DMS153 treated with DMSO at 0.1 percent for 48 hours (cell line): ENCODE data around the gene SH3GL1.
"Not testable (repeated sequence)": the region's sequence is repeated elsewhere in the genome, so short reads cannot be mapped to it uniquely, and the experiment has no call there.

Source experiments
- DNase-seq: peaks from one replicate; lab custom pipeline; 2025; ENCODE audit not compliant: unreplicated experiment; lab: John Stamatoyannopoulos, UW

SH3GL1 gene

DNA sequence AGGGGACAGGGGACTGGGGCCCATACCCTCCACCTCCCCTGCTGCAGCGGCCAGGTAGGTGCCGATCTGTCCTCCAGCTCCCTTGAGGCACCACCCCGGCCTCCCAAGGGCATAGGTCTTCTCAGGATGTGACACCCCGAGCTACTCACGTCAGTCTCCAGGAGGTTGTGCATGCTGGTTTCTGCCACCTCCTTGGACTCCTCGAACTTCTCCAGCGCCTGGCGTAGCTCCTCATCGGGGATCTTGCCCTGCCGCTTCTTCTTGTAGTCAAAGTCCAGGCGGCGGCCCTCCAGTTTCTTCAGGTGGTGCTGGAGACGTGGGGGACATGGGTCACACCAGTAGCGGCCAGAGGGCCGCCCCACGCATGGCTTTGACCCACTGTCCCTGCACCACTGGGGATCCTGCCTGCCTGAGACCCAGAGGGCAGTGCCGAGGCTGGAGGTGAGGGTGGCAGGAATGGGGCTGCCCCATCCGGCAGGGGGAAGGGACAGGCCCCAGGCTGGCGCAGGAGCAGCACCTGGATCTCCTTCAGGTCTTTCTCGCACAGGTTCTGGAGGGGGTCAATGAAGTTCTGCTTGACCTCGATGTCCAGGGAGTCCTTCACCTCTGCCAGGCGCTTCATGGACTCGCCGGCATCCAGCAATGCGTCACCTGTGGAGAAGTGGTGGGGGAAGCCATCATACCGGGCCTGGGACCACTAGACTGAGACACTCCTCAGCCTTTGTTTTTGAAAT lies 36.6 kb downstream of the SH3GL1 start:
- DNase-seq: no peak

DNA sequence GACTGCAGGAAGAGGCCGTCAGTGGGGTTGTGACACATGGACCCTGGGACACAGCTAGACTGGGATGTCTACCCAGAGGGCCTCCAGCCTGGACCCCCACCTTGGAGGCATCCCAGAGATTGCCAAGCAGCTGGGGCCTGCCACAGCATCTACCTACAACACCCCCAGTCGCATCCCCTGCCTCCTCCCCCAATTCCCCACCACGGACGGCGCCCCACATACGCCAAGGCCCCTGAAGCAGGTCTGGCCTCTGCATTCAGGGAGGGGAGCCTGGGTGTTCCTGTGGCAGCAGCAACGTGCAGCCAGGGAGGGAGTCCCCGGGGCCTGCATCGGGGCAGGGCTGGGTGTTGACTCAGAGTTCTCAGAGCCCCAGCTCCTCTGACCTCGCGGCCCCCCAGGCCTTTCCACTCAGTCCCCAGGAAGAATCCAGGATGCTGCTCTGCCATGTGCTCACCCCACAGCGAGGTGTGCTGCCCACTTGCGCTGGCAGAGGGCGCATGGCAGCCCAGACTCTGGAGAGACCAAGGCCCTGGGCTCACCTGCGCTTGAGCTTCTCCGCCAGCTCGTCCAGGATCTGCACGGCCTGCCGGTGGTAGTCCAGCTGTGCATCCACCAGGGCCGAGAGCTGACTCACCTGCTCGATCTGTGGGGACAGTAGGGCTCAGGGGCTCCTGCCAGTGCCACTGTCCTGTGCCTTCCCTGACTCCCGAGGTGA lies 37.4 kb downstream of the SH3GL1 start:
- DNase-seq: no peak

DNA sequence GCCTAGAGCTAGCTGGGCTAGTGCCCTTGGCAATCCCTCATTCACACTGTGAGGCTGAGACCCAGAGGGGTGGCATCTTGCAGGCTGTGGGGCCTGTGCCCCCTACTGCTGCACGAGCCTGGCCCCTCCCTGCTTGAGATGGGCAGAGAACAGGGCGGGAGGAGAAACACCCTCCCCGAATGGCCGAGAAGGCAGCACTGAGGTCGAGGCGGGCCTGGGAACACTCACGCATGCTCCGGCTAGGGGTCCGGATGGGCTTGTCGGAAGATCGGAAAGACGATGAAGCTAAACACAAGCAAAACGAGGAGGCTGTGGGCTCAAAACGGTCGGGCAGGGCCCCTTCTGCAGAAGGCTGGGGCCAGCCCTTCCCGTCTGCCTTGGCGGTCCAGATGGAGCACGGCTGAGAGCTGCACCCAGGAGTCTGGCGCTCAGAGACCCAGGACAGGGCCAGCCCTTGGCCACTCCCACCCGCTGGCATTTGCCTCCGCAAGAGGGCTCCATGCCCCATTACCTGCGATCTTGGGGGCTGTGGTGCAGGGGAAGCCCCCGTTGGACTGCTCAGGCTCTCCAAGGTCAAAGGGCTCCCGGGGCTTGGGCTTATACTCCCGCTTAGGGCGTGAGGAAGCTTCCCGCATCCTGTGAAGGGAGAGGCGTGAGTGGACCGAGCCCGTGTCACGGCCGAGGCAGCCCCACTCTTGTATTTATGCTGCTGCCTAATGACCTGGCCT lies 38.1 kb downstream of the SH3GL1 start:
- DNase-seq: no peak

DNA sequence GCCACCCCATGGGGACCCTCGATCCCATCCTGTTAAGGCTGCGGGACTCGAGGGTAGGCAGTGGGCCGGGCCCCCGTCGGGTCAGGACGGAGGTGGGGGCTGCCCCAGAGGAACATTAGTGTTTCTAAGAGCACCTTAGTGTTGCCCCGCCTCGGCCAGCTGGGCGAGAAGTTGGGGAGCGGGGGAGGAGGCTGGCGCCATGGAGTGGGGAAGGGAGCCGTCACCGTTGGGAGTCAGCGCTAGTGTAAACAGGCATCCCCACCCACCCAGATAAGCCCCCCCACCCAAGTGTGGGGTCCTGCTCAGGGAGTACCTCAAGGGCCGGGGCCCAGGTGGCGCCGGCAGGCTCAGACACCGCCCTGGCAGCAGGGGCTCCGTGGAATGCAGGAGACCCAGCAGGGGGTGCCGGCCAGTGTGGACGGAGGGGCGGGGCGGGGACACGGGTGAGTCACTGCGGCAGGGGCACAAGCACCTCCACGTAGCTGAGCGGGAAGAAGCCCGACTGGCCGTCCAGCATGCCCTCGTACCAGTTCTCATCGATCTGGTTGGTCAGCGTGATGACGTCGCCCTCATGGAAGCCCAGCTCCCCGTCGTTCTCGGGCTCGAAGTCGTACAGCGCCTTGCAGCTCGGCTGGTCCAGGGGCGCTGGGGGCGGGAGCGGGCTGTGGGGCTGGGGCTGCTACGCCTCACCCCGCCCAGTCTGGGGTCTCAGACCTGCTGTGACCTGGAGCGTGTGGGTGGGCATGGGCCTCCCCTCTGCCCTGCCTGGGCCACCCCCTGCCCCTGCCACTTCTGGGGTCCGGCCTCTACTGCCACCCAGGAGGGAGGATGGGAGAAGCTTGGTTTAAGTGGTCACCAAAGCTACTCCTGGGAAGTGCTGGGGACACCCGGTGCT lies 38.9 kb downstream of the SH3GL1 start:
- DNase-seq: no peak

- DNase-seq: no peak
Measured at GRCh38 chr19:4360641-4361151, 39.7 kb downstream of the SH3GL1 start.

DNA sequence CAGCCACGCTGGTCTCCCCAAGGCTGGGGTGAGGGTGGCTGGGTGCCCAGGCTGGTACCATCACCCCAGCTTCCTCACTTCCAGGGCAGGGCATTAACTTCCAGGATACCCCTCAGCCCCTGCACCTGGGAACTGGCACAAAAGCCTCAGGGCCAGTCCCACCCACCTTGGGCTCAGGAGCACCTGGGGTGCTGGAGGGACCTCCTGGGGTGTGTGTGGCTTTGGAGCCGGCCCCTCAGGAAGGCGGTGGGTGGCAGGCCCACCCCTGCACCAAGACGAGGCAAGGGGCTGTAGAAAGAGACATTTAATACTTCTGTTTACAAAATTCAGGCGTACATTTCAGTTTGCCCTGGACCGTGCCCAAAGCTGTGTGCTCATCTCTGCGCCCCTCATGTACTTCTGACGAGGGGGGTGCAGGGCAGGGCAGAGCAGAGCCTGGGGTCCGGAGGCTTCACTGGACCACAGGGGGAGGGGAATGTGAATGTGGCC lies 40.2 kb downstream of the SH3GL1 start:
- DNase-seq: no peak

DNA sequence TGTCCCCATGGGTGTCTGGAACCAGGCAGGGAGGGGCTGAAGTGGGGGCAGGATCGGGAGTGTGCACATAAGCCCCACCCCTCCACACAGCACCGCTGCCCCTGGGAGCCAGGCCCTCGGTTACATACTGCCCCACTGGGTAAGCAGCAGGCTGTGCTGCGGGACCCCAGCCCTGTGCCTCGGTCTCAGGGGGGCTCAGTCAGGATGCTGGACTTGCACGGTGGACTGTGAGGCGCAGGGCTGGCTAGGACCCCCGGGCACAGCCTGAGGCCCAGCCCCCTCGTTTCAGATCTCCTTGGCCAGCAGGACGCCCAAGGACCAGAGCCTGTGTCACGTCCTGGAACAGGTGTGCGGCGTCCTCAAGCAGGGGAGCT lies 40.7 kb downstream of the SH3GL1 start:
- DNase-seq: no peak

- no peak for DNase-seq
Measured at GRCh38 chr19:4358709-4359626, 41.4 kb downstream of the SH3GL1 start.

DNA sequence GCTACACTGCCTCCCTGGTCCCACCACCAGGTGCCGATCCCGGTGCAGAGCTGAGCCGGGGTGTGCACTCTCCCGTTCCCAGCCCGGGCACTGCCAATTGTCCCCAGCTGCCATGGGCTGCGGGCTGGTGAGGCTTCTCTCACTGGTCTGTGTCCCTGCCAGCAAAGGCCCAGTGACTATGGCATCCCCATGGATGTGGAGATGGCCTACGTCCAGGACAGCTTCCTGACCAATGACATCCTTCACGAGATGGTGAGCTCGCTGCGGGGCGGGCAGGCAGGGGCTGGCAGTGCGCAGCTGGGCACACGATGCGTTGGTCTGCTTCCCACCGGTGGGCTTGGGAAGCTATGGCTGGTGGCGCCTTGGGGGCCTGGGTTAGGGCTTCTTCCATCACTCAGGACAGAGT lies 42.4 kb downstream of the SH3GL1 start:
- no peak for DNase-seq

DNA sequence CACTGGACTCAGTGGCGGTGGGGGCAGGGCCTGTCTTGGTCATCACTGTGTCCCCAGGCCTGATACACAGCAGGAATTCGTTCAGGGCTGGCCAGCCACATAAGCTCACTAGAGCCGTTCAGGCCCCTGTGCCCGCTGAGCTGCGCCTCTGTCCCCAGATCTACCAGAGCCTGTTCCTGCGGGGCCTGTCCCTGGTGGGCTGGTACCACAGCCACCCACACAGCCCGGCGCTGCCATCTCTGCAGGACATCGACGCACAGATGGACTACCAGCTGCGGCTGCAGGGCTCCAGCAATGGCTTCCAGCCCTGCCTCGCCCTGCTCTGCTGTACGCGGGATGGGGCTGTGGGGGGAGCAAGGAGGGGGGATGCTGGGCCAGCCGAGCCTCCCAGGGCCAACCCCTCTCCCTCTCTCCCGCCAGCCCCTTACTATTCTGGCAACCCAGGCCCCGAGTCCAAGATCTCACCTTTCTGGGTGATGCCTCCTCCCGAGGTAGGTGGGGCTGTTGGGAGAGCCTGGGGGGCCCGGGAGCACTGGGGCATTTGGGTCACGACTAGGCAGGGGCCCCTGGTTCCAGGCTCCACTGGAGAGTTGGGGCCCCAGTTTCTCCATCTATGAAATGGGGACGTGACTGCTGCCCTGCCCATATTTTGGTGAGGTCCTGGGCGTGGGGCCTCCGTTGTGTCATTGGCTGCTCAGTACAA lies 43.1 kb downstream of the SH3GL1 start:
- no peak for DNase-seq

DNA sequence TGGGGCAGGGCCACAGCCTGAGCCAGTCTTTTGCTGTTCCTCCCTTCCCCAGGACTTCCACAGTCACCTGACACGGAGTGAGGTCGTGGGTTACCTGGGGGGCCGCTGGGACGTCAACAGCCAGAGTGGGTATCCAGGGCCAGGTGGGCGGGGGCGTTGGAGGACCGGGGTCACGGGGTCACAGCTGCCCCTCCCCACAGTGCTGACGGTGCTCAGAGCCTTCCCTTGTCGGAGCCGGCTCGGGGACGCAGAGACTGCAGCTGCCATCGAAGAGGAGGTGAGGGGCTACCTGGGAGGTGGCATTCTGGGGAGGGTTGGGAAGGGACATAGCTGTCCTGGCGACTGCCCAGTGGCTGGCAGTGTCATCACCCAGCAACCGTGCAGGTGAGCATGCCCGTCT lies 45.5 kb downstream of the SH3GL1 start:
- no peak for DNase-seq

GRCh38 chr19:4354282-4354681 lies 46.1 kb downstream of the SH3GL1 start:
- no peak for DNase-seq

DNA sequence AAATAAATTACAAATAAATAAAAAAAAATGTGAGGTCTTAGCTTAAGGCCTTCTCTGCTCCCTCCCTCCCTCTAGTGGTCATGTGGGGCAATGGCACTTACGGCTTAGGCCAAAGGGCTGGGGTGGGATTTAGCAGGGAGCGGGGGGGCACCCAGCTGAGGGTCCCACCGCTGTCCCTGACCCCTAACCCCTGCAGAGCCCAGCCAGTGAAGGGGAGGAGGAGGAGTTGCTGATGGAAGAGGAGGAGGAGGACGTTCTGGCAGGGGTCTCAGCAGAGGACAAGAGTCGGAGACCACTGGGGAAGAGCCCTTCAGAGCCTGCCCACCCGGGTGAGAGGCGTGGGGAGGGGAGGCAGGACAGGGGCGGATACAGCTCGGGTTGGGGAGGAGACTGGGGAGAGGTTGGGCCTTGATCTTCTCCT lies 47.6 kb downstream of the SH3GL1 start:
- DNase-seq: peak; percentile 10

DNA sequence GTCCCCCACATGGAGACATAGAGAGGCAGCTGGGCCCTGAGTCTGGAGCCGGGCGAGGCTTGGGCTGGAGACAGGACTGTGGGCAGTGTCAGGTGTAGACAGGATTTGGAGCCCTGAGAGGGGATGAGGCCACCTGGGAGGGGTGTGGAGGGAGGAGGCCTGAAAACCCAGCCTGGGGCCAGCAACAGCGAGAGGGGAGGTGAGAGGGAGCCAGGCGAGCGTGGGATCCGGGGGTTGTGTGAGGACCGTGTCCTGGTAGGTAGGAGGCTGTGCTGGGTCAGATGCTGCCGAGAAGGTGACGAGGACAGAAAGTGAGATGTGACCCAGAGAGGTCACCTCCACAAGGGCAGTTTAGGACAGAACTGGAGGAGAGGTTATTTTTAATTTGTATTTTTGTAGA lies 49.6 kb downstream of the SH3GL1 start:
- no peak for DNase-seq

DNA sequence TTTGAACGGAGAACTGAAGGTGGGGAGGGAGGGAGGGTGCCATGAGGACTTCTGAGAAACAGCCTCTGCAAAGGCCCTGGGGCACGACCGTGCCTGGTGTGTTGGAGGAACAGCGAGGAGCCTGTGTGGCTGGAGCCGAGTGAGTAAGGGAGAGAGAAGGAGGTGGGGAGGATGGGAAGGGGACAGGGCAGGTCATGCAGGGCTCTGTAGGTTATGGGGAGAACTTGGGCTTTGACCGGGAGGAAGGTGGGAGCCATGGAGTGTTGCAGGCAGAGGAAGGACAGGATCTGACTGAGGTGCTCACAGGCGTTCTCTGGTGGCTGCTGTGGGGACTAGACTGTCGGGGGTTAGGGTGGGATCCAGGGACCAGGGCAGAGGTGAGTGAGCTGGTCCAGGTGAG lies 50.2 kb downstream of the SH3GL1 start:
- no peak for DNase-seq

GRCh38 chr19:4349225-4349624 lies 51.1 kb downstream of the SH3GL1 start:
- DNase-seq: not testable (repeated sequence)

DNA sequence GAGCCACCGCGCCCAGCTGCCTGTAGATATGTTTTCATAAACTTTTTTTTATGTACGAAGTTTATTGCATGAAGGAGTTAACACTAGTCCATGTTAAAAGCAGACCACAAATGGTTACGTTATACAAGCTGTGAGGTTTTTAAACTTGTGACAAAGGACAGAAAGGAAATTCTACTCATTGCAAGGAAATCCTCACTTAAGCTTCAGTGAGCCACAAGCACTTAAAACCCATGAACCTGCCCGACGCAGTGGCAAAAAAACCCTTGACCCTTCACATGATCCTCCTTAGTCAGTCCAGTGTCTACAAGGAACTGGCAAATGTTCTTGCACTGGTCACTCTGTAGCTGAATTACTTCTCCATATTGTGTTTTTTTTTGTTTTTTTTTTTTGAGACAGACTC lies 52.8 kb downstream of the SH3GL1 start:
- DNase-seq: no peak

GRCh38 chr19:4346020-4346383 lies 54.3 kb downstream of the SH3GL1 start:
- DNase-seq: no peak
